WI38 (cell line): ENCODE data around the gene EIF4E2.
A peak's percentile ranks its signal among the peaks of the same experiment; 100 is the strongest.

Experiments
- H3K4me3 ChIP-seq: 2 replicates; pipeline ENCODE4 v1.5.1; 2011; ENCODE audit warnings: low read depth, mild to moderate bottlenecking, control low read depth, low read length
- TF ChIP-seq, protein P1 (sequence below): IDR thresholded peaks from 2 replicates; pipeline ENCODE4 v1.5.1; 2012; ENCODE audit warnings: low read depth, mild to moderate bottlenecking, control low read depth, low read length

The EIF4E2 gene

GRCh38 chr2:232543928-232544631, 6.4 kb upstream of the EIF4E2 start:
- no peak overlapping the region for H3K4me3 ChIP-seq
- TF ChIP-seq, protein P1, sequence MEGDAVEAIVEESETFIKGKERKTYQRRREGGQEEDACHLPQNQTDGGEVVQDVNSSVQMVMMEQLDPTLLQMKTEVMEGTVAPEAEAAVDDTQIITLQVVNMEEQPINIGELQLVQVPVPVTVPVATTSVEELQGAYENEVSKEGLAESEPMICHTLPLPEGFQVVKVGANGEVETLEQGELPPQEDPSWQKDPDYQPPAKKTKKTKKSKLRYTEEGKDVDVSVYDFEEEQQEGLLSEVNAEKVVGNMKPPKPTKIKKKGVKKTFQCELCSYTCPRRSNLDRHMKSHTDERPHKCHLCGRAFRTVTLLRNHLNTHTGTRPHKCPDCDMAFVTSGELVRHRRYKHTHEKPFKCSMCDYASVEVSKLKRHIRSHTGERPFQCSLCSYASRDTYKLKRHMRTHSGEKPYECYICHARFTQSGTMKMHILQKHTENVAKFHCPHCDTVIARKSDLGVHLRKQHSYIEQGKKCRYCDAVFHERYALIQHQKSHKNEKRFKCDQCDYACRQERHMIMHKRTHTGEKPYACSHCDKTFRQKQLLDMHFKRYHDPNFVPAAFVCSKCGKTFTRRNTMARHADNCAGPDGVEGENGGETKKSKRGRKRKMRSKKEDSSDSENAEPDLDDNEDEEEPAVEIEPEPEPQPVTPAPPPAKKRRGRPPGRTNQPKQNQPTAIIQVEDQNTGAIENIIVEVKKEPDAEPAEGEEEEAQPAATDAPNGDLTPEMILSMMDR: no peak

DNA sequence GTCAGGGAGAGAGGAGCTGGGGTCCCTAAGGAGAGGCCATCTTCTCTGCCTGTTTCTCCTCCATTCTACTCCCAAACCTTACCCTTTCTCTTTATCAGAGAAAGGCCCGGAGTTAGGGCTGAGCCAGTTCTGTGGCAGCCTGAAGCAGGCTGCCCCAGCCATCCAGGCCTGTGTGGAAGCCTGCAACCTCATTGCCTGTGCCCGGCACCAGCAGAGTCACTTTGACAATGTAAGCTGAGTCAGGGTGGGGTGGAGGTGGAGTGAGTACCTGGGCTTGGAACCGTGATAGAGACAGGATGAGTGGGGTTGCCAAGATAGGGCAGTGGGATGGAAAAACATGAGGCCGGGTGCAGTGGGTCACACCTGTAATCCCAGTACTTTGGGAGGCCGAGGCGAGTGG, 5.8 kb upstream of the EIF4E2 start:
- H3K4me3 ChIP-seq: no peak overlapping the region
- TF ChIP-seq, protein P1: no peak

GRCh38 chr2:232545511-232546375, 4.7 kb upstream of the EIF4E2 start:
- no peak overlapping the region for H3K4me3 ChIP-seq
- TF ChIP-seq, protein P1: no peak

- no peak overlapping the region for H3K4me3 ChIP-seq
- TF ChIP-seq, protein P1: no peak
These were observed 2.5 kb upstream of the EIF4E2 start for GRCh38 chr2:232547991-232548390.

GRCh38 chr2:232549655-232550353, 685 bp upstream of the EIF4E2 start:
- TF ChIP-seq, protein P1: no peak
- peak overlapping the region; percentile 87 for H3K4me3 ChIP-seq

GRCh38 chr2:232551250-232551638, 755 bp downstream of the EIF4E2 start:
- peak overlapping the region; percentile 87 for H3K4me3 ChIP-seq
- TF ChIP-seq, protein P1: no peak
